HepG2 (cell line): ENCODE results near the gene RASIP1. TPM values are rescaled to one million over a fixed set of nuclear protein-coding genes. Genes with fewer than 3 reads are reported as not detected.

ENCODE experiments used
- ARHGAP35 ChIP-seq: sonication (generic); formaldehyde crosslinking; IDR thresholded peaks from 2 replicates; pipeline ENCODE4 v1.9.0; 2022; ENCODE audit warnings: mild to moderate bottlenecking, inconsistent platforms, moderate library complexity, missing genetic modification reagents, borderline replicate concordance
- GABPA ChIP-seq, 2 experiments: IDR thresholded peaks; 2 replicates each; pipeline ENCODE4 v1.6.1; 2011 to 2016; ENCODE audit warnings: low read depth in 2 of 2, low read length in 1 of 2, missing biosample characterization in 1 of 2, missing genetic modification characterization in 1 of 2
- PHF8 ChIP-seq: sonication (generic); formaldehyde crosslinking; IDR thresholded peaks from 2 replicates; pipeline ENCODE4 v1.5.0; 2020; ENCODE audit warnings: missing genetic modification reagents
- ZFY ChIP-seq: sonication (generic); formaldehyde crosslinking; IDR thresholded peaks from 2 replicates; pipeline ENCODE4 v1.4.0; 2020; ENCODE audit warnings: missing genetic modification reagents
- ZNF326 ChIP-seq: sonication (generic); formaldehyde crosslinking; IDR thresholded peaks from 2 replicates; pipeline ENCODE4 v1.4.0; 2020; ENCODE audit warnings: missing genetic modification reagents, borderline replicate concordance
- ZNF747 ChIP-seq: sonication (generic); formaldehyde crosslinking; IDR thresholded peaks from 2 replicates; pipeline ENCODE4 v1.8.1; 2023; ENCODE audit warnings: missing genetic modification reagents, mild to moderate bottlenecking, borderline replicate concordance
- polyA plus RNA-seq, 8 experiments: library from polyadenylated mRNA; depleted of rRNA in 3 of 8; stranded (reverse) in 7 of 8; unstranded in 1 of 8; fragments of >200 nt; fragmentation: Illumina TruSeq in 4 of 8; extraction: Trizol in 4 of 8; gene quantifications; 2 replicates each; pipeline versions ENCODE4 v1.2.1 to v1.2.3, GENCODE V29; 2011 to 2016; ENCODE audit warnings: low read depth in 4 of 8, missing spikeins in 1 of 8, mixed read lengths in 1 of 8; ENCODE audit not compliant: insufficient read depth in 1 of 8
- total RNA-seq, 5 experiments: library from RNA; depleted of rRNA; stranded (reverse); fragments of >200 nt; fragmentation: Illumina TruSeq; extraction: Trizol; gene quantifications; 2 replicates each; pipeline ENCODE4 v1.2.3, GENCODE V29; 2016; ENCODE audit warnings: low read depth in 1 of 5
- TF ChIP-seq, protein P1 (sequence below): sonication (generic); formaldehyde crosslinking; IDR thresholded peaks from 2 replicates; pipeline ENCODE4; 2020; ENCODE audit warnings: missing genetic modification reagents, mild to moderate bottlenecking, borderline replicate concordance
- TF ChIP-seq, protein P2 (sequence below): sonication (generic); formaldehyde crosslinking; IDR thresholded peaks from 2 replicates; pipeline ENCODE4 v1.4.0; 2020; ENCODE audit warnings: missing genetic modification reagents, borderline replicate concordance
- TF ChIP-seq, protein P3 (sequence below): IDR thresholded peaks from 2 replicates; pipeline ENCODE4 v1.6.1; 2016; ENCODE audit warnings: mild to moderate bottlenecking, missing biosample characterization, missing genetic modification reagents

The RASIP1 gene
- total and polyA plus RNA-seq, 2 of the 13 experiments (the other 11 are each of a cell fraction or from before 2014, with no cell fraction given), result 0.44 to 0.58 TPM

DNA sequence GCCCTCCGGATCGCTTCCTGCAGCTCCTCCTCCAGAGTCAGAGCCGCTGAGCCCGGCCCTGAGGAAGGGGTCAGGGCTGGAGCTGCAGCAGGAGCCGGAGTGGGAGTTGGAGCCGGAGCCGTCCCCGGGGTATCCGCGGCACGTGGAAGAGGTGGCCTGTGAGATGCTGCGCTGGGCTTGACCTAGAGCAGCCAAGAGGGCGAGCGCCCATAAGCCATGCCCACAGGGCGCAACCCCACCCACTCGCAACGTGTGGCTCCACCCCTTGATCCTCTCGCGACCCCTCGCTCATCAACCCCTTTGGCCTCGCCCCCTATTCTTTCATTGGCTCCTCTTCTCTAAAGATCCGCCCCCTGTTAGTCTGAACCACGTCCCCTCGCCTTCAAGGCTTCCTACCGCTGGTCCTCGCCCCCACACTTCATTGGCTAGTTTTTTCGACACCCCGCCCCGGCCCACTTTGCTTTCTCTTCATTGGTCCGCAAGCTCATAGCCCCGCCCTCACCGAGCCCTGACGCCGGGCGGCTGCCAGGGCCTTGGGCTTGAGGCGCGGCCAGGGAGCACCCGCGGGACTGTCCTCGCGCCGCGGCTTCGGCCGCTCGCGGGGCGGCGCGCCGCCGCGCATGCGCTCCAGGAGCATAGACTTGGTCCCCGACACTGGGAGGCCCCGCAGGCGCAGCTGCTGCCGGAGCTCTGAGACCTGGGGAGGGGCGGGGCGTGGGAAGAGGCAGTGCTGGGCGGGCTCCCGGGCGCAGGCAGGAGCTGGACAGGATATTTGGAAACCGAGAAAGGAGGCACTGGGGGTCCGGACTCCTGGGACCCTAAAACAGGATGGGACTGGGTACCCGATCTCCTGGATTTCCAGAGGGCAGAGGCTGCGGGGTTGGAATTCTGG, 26.3 kb downstream of the RASIP1 start (continued):
- TF ChIP-seq, protein P1, sequence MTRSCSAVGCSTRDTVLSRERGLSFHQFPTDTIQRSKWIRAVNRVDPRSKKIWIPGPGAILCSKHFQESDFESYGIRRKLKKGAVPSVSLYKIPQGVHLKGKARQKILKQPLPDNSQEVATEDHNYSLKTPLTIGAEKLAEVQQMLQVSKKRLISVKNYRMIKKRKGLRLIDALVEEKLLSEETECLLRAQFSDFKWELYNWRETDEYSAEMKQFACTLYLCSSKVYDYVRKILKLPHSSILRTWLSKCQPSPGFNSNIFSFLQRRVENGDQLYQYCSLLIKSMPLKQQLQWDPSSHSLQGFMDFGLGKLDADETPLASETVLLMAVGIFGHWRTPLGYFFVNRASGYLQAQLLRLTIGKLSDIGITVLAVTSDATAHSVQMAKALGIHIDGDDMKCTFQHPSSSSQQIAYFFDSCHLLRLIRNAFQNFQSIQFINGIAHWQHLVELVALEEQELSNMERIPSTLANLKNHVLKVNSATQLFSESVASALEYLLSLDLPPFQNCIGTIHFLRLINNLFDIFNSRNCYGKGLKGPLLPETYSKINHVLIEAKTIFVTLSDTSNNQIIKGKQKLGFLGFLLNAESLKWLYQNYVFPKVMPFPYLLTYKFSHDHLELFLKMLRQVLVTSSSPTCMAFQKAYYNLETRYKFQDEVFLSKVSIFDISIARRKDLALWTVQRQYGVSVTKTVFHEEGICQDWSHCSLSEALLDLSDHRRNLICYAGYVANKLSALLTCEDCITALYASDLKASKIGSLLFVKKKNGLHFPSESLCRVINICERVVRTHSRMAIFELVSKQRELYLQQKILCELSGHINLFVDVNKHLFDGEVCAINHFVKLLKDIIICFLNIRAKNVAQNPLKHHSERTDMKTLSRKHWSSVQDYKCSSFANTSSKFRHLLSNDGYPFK, result peak; percentile 30; the same call in 1 of the 2 replicates
- TF ChIP-seq ZNF747 (CRISPR knock-in tag) (peak; percentile 47; the same call in 1 of the 2 replicates), ZFY (peak; percentile 61; the same call in 1 of the 2 replicates), ARHGAP35 (CRISPR knock-in tag) (0 out of 2 replicates have a peak, but pooled peaks have one; percentile 36), ZNF326 (CRISPR knock-in tag) (no peak), GABPA (IDR thresholded peaks at IDR 0.05; ENCODE audit: low read depth, low read length) (no peak), GABPA (CRISPR knock-in tag; IDR thresholded peaks at IDR 0.05; ENCODE audit: low read depth) (peak; percentile 45), PHF8 (peak; percentile 68)
- TF ChIP-seq, protein P2, sequence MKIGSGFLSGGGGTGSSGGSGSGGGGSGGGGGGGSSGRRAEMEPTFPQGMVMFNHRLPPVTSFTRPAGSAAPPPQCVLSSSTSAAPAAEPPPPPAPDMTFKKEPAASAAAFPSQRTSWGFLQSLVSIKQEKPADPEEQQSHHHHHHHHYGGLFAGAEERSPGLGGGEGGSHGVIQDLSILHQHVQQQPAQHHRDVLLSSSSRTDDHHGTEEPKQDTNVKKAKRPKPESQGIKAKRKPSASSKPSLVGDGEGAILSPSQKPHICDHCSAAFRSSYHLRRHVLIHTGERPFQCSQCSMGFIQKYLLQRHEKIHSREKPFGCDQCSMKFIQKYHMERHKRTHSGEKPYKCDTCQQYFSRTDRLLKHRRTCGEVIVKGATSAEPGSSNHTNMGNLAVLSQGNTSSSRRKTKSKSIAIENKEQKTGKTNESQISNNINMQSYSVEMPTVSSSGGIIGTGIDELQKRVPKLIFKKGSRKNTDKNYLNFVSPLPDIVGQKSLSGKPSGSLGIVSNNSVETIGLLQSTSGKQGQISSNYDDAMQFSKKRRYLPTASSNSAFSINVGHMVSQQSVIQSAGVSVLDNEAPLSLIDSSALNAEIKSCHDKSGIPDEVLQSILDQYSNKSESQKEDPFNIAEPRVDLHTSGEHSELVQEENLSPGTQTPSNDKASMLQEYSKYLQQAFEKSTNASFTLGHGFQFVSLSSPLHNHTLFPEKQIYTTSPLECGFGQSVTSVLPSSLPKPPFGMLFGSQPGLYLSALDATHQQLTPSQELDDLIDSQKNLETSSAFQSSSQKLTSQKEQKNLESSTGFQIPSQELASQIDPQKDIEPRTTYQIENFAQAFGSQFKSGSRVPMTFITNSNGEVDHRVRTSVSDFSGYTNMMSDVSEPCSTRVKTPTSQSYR (CRISPR knock-in tag), result no peak; the same call in 1 of the 2 replicates
- TF ChIP-seq, protein P3, sequence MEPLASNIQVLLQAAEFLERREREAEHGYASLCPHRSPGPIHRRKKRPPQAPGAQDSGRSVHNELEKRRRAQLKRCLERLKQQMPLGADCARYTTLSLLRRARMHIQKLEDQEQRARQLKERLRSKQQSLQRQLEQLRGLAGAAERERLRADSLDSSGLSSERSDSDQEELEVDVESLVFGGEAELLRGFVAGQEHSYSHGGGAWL (CRISPR knock-in tag), result 0 out of 2 replicates have a peak, but pooled peaks have one; percentile 51
